ENCODE results near the gene PRAMEF5. TPM values are rescaled to one million over a fixed set of nuclear protein-coding genes. Genes with fewer than 3 reads are reported as not detected.
"Not testable (repeated sequence)": the region's sequence is repeated elsewhere in the genome, so short reads cannot be mapped to it uniquely, and the experiment has no call there.

The PRAMEF5 gene
- total RNA-seq (not detected), polyA plus RNA-seq (not detected), total RNA-seq (0 reads per million in 6 experiments)

GRCh38 chr1:13253898-13254297 lies at the start of gene PRAMEF5:
Gene PRAMEF5, plus strand, starts transcription at chr1:13254198. Its CDS starts 5,071 bp downstream, at chr1:13259269.
- ATAC-seq, H3K27me3 Mint-ChIP-seq, DNase-seq, POLR2A ChIA-PET, H3K4me1 Mint-ChIP-seq, H3K36me3 Mint-ChIP-seq, H3K27ac Mint-ChIP-seq, H3K9me3 Mint-ChIP-seq, H3K4me3 Mint-ChIP-seq: not testable (repeated sequence)

GRCh38 chr1:13208712-13209111 lies 45.3 kb upstream of the PRAMEF5 start:
- not testable (repeated sequence) for ATAC-seq

DNA sequence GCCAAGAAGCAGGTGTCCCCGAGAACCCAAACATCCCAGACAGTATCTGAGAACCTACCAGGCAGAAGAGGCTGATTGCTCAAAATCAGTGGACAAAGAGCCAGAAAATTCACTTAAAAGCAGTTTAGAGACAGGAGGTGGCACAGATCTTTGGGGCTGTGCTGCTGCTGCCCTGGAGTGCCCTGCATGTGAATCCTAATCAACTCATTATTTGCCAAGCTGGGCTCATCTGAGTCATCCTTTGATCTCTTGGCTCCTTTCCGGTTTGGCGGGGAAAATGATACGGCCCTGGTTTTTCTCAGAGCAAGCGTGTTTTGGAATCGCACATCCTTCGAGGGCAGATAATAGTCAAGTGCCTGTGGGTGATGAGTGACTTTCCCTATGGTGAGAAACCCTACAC lies 37.4 kb upstream of the PRAMEF5 start:
- H3K27ac Mint-ChIP-seq, H3K36me3 Mint-ChIP-seq, H3K27me3 Mint-ChIP-seq, H3K4me1 Mint-ChIP-seq, DNase-seq, POLR2A ChIA-PET, H3K9me3 Mint-ChIP-seq, H3K4me3 Mint-ChIP-seq, ATAC-seq: not testable (repeated sequence)

More at GRCh38 chr1:13208712-13209111, 45.3 kb upstream of the PRAMEF5 start:
- H3K27me3 Mint-ChIP-seq, H3K4me3 Mint-ChIP-seq, H3K27ac Mint-ChIP-seq, POLR2A ChIA-PET, H3K9me3 Mint-ChIP-seq, H3K36me3 Mint-ChIP-seq, DNase-seq, H3K4me1 Mint-ChIP-seq: not testable (repeated sequence)

GRCh38 chr1:13219203-13219602 lies 34.8 kb upstream of the PRAMEF5 start:
- H3K9me3 Mint-ChIP-seq, H3K4me1 Mint-ChIP-seq, ATAC-seq, H3K27me3 Mint-ChIP-seq, H3K27ac Mint-ChIP-seq, H3K4me3 Mint-ChIP-seq, H3K36me3 Mint-ChIP-seq, POLR2A ChIA-PET, DNase-seq: not testable (repeated sequence)

GRCh38 chr1:13222788-13223187 lies 31.2 kb upstream of the PRAMEF5 start:
- POLR2A ChIA-PET, H3K9me3 Mint-ChIP-seq, H3K4me3 Mint-ChIP-seq, DNase-seq, H3K36me3 Mint-ChIP-seq, ATAC-seq, H3K27ac Mint-ChIP-seq, H3K4me1 Mint-ChIP-seq: not testable (repeated sequence)
- H3K27me3 Mint-ChIP-seq, result peaks cover 0 to 13% (median 3%) of the 10 kb centered on the region in 5 donors

GRCh38 chr1:13224480-13225060 lies 29.4 kb upstream of the PRAMEF5 start:
- Mint-ChIP-seq H3K4me1 (peaks cover 0 to 2% (median 0%) of the 10 kb centered on the region in 4 donors), H3K9me3 (no peaks in the 10 kb centered on the region), H3K36me3 (no peaks in the 10 kb centered on the region), H3K4me3 (no peak overlapping the region), H3K27me3 (peaks cover 2 to 17% (median 9%) of the 10 kb centered on the region in 5 donors), H3K27ac (no peak overlapping the region)
- DNase-seq (no peak), ATAC-seq (no peak)
- POLR2A ChIA-PET, result no interaction called here

DNA sequence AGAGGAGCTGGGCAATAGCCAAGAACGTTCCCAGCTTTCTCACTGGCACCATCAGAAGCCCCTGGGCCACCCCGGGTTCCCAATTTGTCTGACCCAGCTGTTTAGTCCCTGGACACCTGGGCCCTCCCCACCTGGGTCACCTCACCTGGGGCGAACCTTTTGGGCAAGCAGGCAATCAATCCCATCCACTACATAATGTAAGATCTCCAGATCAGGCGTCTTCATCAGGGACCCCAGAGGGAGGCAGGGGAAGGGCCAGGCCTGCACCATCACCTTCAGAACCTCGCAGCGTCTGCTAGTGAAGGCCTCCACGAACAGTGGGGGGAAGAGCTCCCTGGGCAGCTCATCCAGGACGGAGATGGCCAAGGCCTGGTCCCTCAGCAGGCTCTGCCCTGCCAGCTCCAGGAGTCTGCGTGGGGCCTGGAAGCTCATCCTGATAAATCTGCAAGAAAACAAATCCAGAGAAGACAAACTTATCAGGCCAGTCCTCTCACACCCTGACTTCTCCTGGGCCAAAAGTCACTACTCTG lies 28.3 kb upstream of the PRAMEF5 start, which contains the start of gene PRAMEF18:
PRAMEF18 (minus strand) TSS at position 480 of the 530 bp plus-strand sequence; CDS start at position 432, 48 bp downstream.
- not testable (repeated sequence) for H3K36me3 Mint-ChIP-seq

GRCh38 chr1:13227271-13228055 lies 26.5 kb upstream of the PRAMEF5 start:
- H3K4me1 Mint-ChIP-seq, ATAC-seq, H3K36me3 Mint-ChIP-seq, H3K4me3 Mint-ChIP-seq, POLR2A ChIA-PET, H3K27ac Mint-ChIP-seq, H3K9me3 Mint-ChIP-seq: not testable (repeated sequence)
- H3K27me3 Mint-ChIP-seq, result peaks cover 9 to 17% (median 13%) of the 10 kb centered on the region in 5 donors
- DNase-seq, result peak in 1 of 10 donors; percentile 4

More for the DNA sequence above, 28.3 kb upstream of the PRAMEF5 start, which contains the start of gene PRAMEF18:
- H3K27ac Mint-ChIP-seq, ATAC-seq, POLR2A ChIA-PET, H3K9me3 Mint-ChIP-seq, H3K4me1 Mint-ChIP-seq, H3K4me3 Mint-ChIP-seq: not testable (repeated sequence)
- H3K27me3 Mint-ChIP-seq, result peaks cover 5 to 17% (median 10%) of the 10 kb centered on the region in 5 donors
- DNase-seq, result peak in 1 of 10 donors; percentile 14

- H3K27ac Mint-ChIP-seq, result no peak overlapping the region
- POLR2A ChIA-PET, result no interaction called here
- no peak overlapping the region for H3K4me3 Mint-ChIP-seq
- H3K27me3 Mint-ChIP-seq, result peaks cover 9 to 17% (median 13%) of the 10 kb centered on the region in 5 donors
- DNase-seq (peak in 3 of 10 donors; percentile 9 to 37 (median 19)), ATAC-seq (no peak)
- H3K36me3 Mint-ChIP-seq, result no peaks in the 10 kb centered on the region
- no peaks in the 10 kb centered on the region for H3K9me3 Mint-ChIP-seq
- H3K4me1 Mint-ChIP-seq, result peaks cover 0 to 2% (median 0%) of the 10 kb centered on the region in 4 donors
These were observed 25.6 kb upstream of the PRAMEF5 start for GRCh38 chr1:13228343-13228781.

- H3K9me3 Mint-ChIP-seq, H3K36me3 Mint-ChIP-seq, H3K27ac Mint-ChIP-seq, DNase-seq, H3K4me1 Mint-ChIP-seq, H3K4me3 Mint-ChIP-seq, ATAC-seq, POLR2A ChIA-PET: not testable (repeated sequence)
- peaks cover 7 to 19% (median 12%) of the 10 kb centered on the region in 5 donors for H3K27me3 Mint-ChIP-seq
These were observed 23.9 kb upstream of the PRAMEF5 start for GRCh38 chr1:13230096-13230495.

DNA sequence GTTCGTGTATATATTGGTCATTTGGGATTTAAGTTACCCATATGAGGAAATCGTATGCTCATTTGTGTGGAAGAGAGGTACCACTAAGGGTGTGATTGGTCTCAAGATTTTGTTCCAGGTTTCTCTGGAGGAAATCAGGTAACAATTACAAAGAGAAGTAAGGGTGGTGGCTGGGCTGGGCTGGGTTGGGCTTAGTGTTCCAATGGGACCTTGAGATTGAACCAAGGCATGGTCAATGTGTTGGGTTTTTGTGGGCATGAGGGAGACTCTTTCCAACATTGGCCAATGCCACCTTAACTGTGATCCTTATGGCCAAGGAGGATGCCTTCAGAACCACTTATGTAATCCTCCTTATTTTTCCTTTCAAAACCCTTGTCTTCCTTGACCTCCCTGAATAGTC lies 23.4 kb upstream of the PRAMEF5 start:
- H3K9me3 Mint-ChIP-seq, H3K4me1 Mint-ChIP-seq, POLR2A ChIA-PET, H3K36me3 Mint-ChIP-seq, ATAC-seq, H3K27ac Mint-ChIP-seq, H3K4me3 Mint-ChIP-seq: not testable (repeated sequence)
- peaks cover 7 to 19% (median 12%) of the 10 kb centered on the region in 5 donors for H3K27me3 Mint-ChIP-seq
- peak in 1 of 10 donors; percentile 13 for DNase-seq

DNA sequence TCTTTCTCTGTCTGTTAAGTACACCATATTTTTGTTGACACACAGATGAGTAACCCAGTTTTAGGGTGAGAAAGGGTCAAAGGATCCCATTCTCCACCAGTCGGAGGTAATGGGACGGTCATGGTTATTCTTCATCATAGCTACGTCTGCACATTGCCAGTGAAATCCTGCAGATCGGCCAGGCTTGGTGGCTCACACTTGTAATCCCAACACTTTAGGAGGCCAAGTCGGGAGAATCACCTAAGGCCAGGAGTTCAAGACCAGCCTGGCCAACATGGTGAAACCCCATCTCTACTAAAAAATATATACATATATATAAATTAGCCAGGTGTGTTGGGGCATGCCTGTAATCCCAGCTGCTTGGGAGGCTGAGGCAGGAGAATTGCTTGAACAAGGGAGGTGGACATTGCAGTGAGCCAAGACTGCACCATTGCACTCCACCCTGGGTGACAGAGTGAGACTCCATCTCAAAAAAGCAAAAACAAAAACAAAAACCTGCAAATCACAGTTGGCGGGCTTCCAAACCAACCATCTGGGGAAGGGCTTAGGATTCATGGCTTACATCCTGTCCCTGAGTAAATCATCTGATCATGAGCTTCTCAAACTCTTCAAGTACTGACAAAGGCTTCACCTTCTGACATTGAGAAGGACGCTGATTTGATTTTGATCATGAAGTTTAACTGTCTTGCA lies 22.8 kb upstream of the PRAMEF5 start:
- H3K27ac Mint-ChIP-seq, H3K36me3 Mint-ChIP-seq, H3K9me3 Mint-ChIP-seq, H3K4me3 Mint-ChIP-seq, ATAC-seq, H3K4me1 Mint-ChIP-seq, POLR2A ChIA-PET: not testable (repeated sequence)
- H3K27me3 Mint-ChIP-seq, result peaks cover 7 to 14% (median 10%) of the 10 kb centered on the region in 5 donors
- DNase-seq, result peak in 1 of 10 donors; percentile 12

DNA sequence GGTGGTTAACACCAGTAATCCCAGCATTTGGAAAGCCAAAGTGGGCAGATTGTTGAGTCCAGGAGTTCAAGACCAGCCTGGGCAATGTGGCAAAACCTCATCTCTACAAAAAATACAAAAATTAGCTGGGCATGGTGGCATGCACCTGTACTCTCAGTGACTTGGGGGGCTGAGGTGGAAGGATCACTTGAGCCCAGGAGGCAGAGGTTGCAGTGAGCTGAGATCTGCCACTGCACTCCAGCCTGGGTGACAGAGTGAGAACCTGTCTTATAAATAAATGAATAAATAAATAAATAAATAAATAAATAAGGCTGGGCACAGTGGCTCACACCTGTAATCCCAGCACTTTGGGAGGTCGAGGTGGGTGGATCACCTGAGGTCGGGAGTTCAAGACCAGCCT lies 21.9 kb upstream of the PRAMEF5 start:
- H3K4me1 Mint-ChIP-seq, POLR2A ChIA-PET, ATAC-seq, H3K27ac Mint-ChIP-seq, H3K4me3 Mint-ChIP-seq, H3K36me3 Mint-ChIP-seq, H3K9me3 Mint-ChIP-seq: not testable (repeated sequence)
- peak in 1 of 10 donors; percentile 3 for DNase-seq
- peaks cover 7 to 12% (median 11%) of the 10 kb centered on the region in 5 donors for H3K27me3 Mint-ChIP-seq
